Heart left ventricle (tissue), 16 donors: ENCODE results near the gene RNF7. TPM values are rescaled to one million over a fixed set of nuclear protein-coding genes. Genes with fewer than 3 reads are reported as not detected.

Source experiments
- ATAC-seq, 4 donors: fragments of 200-7000 bp; cut with Tn5 transposase; one replicate each; pipeline ENCODE4 v1.9.1; 2020 to 2022; ENCODE audit warnings: moderate library complexity in 4 of 4, mild to moderate bottlenecking in 3 of 4, moderate number of reproducible peaks in 1 of 4
- DNase-seq, 5 donors: peaks; one replicate each; pipeline ENCODE4 v3.0.0-alpha.2; 2020
- H3K27ac ChIP-seq, 12 donors: fragments of 200-600 bp; sonication (generic) in 4 of 12; one replicate each; pipeline versions ENCODE4 v1.5.0 to v1.8.0; 2016 to 2022; ENCODE audit warnings: mild to moderate bottlenecking in 2 of 12
- H3K27me3 ChIP-seq, 9 donors: fragments of 200-600 bp; sonication (generic) in 2 of 9; one replicate each; pipeline versions ENCODE4 v1.5.1 to v1.8.0; 2016 to 2022; ENCODE audit warnings: mild to moderate bottlenecking in 3 of 9
- H3K36me3 ChIP-seq, 9 donors: fragments of 200-600 bp; sonication (generic) in 2 of 9; one replicate each; pipeline versions ENCODE4 v1.5.0 to v1.8.0; 2018 to 2022; ENCODE audit warnings: mild to moderate bottlenecking in 2 of 9
- H3K4me1 ChIP-seq, 12 donors: fragments of 200-600 bp; sonication (generic) in 4 of 12; one replicate each; pipeline versions ENCODE4 v1.5.0 to v1.8.0; 2016 to 2022; ENCODE audit warnings: mild to moderate bottlenecking in 3 of 12
- H3K4me3 ChIP-seq, 12 donors: fragments of 200-600 bp; sonication (generic) in 4 of 12; one replicate each; pipeline versions ENCODE4 v1.5.0 to v1.8.0; 2017 to 2022; ENCODE audit warnings: mild to moderate bottlenecking in 9 of 12, moderate library complexity in 4 of 12
- H3K9me3 ChIP-seq, 12 donors: fragments of 200-600 bp; sonication (generic) in 4 of 12; one replicate each; pipeline versions ENCODE4 v1.5.0 to v1.8.0; 2016 to 2022; ENCODE audit warnings: mild to moderate bottlenecking in 1 of 12
- CTCF ChIP-seq, 12 donors: fragments of 200-600 bp; sonication (generic) in 4 of 12; IDR thresholded peaks; one replicate each; pipeline versions ENCODE4 v1.5.0 to v1.8.0; 2018 to 2022; ENCODE audit warnings: antibody characterized with exemption in 12 of 12, mild to moderate bottlenecking in 5 of 12
- POLR2A ChIP-seq, 2 donors: fragments of 450-650 bp; IDR thresholded peaks; one replicate each; pipeline ENCODE4 v1.6.1; 2017; ENCODE audit warnings: antibody characterized with exemption in 2 of 2, mild to moderate bottlenecking in 2 of 2, moderate library complexity in 2 of 2
- WGBS, 4 donors: extraction: QIAGEN DNeasy Blood & Tissue Kit in 2 of 4; methylation state at CpG; one replicate each; pipeline versions ENCODE4 v1.1.5 to v1.1.7; 2013 to 2018; 5-methylcytosine and 5-hydroxymethylcytosine counted together
- intact Hi-C, 10 donors: fragments of 100-400 bp; cut with DNase I; formaldehyde crosslinking; loops; one replicate each; pipeline versions ENCODE4 v1.11.1 to v1.14.2; 2022
- polyA plus RNA-seq, 2 donors: library from polyadenylated mRNA; stranded (reverse); fragments of 200-250 nt; gene quantifications; one replicate each; pipeline ENCODE4 v1.2.3, GENCODE V29; 2013
- total RNA-seq, 9 donors: library from RNA; depleted of rRNA in 2 of 9; stranded (reverse); fragments of >200 nt in 2 of 9; fragmentation: NEBNext Ultra II Directional in 3 of 9; extraction: Animal tissue kit (Norgen Biotek cat#: 25700) in 3 of 9; gene quantifications; one replicate each; pipeline versions ENCODE4 v1.1.0 to v1.2.4, GENCODE V29; 2016 to 2023
- donor health status: ischemic (EF 13 %, LVEDD 7.1; RV severe dilation, severe dysfunction).
- donor health status: healthy with polysubstance abuse.
- donor health status: DM: no; HTN: yes; CAD: no.
- donor health status: DM: no; HTN: no; CAD: no.
- donor health status: ischemic (EF 25% LVEDD 6.9; RV normal size, moderate dysfunction).
- donor health status: ischemic (EF 25% LVEDD 5.7; RV mildly dilated, moderate dysfunction).
- donor health status: healthy.
- donor health status: DM: yes; HTN: yes; CAD: no.
- donor health status: ischemic (EF 35%, LVEDD 5.7; RV mildly dilated, moderate dysfunction).
- donor health status: nonischemic (EF 11% LVEDD 7.7; RV severe dilation, severe dysfunction).
- donor health status: DM: yes; HTN: yes; CAD: no.
- donor health status: PGD.
- donor health status: ischemic (EF 29% LVEDD 5.4; RV normal size, mild dysfunction).
- donor health status: nonischemic (EF 23%, LVEDD 6.1; RV moderate dilation, normal function).

Gene RNF7
- total and polyA plus RNA-seq, 11 donors = 73.0 to 197 (median 84.4) TPM

DNA sequence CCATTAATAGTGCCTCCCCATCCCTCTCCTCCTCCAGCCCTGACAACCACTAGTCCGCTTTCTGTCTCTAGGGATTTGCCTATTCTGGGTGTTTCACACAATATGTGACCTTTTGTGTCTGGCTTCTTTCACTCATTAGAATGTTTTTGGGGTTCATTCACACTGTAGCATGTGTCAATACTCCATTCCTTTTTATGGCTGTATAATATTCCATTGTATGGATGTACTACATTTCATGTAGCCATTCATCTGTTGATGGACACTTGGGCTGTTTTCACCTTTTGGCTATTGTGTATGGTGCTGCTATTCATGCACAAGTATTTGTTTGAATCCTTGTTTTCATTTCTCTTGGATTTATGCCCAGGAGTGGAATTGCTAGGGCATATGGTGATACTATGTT lies 41.6 kb downstream of the RNF7 start:
- no peaks in the 10 kb centered on the region for H3K36me3 ChIP-seq
- H3K4me3 ChIP-seq = no peak overlapping the region
- DNase-seq (no peak), ATAC-seq (no peak)
- TF ChIP-seq POLR2A (IDR thresholded peaks at IDR 0.05) (no peak), CTCF (IDR thresholded peaks at IDR 0.05) (no peak)
- H3K4me1 ChIP-seq = no peaks in the 10 kb centered on the region
- WGBS, 4 donors = 91 to 98% (median 95%) methylated on average over 1 of the region's 1 CpG
- H3K27me3 ChIP-seq = no peaks in the 10 kb centered on the region
- no peak overlapping the region for H3K27ac ChIP-seq
- H3K9me3 ChIP-seq = no peaks in the 10 kb centered on the region
- intact Hi-C loops = loop anchor here in 1 of 10 donors (10.0 kb wide), 1 partner anchor 135 kb away; no protein-coding TSS in a partner anchor

GRCh38 chr3:141782386-141782932 lies 44.4 kb downstream of the RNF7 start:
- DNase-seq (no peak), ATAC-seq (no peak)
- intact Hi-C loops = loop anchor here in 1 of 10 donors (10.0 kb wide), 1 partner anchor 132 kb away; no protein-coding TSS in a partner anchor

GRCh38 chr3:141783632-141784031 lies 45.5 kb downstream of the RNF7 start:
- 80 to 85% (median 83%) methylated on average over 6 of the region's 6 CpGs for WGBS, 4 donors
- no peak for DNase-seq
- no peaks in the 10 kb centered on the region for H3K36me3 ChIP-seq
- H3K27ac ChIP-seq = no peak overlapping the region
- ATAC-seq = no peak
- no peak overlapping the region for H3K4me3 ChIP-seq
- no peaks in the 10 kb centered on the region for H3K4me1 ChIP-seq
- H3K9me3 ChIP-seq = no peaks in the 10 kb centered on the region
- intact Hi-C loops = loop anchor here in 1 of 10 donors (10.0 kb wide), 1 partner anchor 131 kb away; no protein-coding TSS in a partner anchor
- no peaks in the 10 kb centered on the region for H3K27me3 ChIP-seq
- TF ChIP-seq POLR2A (IDR thresholded peaks at IDR 0.05) (no peak), CTCF (IDR thresholded peaks at IDR 0.05) (no peak)

More at GRCh38 chr3:141782386-141782932, 44.4 kb downstream of the RNF7 start:
- Histone ChIP-seq H3K9me3 (no peaks in the 10 kb centered on the region), H3K4me1 (no peaks in the 10 kb centered on the region), H3K4me3 (no peak overlapping the region), H3K27me3 (no peaks in the 10 kb centered on the region), H3K36me3 (no peaks in the 10 kb centered on the region), H3K27ac (no peak overlapping the region)
- no peak for TF ChIP-seq POLR2A (IDR thresholded peaks at IDR 0.05)
- TF ChIP-seq CTCF (IDR thresholded peaks at IDR 0.05) = peak in 5 of 12 donors; percentile 18 to 45 (median 30)
- 38 to 67% (median 58%) methylated on average over 4 of the region's 4 CpGs for WGBS, 4 donors

GRCh38 chr3:141784096-141784495 lies 46.0 kb downstream of the RNF7 start:
- Histone ChIP-seq H3K27me3 (no peaks in the 10 kb centered on the region), H3K27ac (no peak overlapping the region), H3K4me3 (no peak overlapping the region), H3K36me3 (no peaks in the 10 kb centered on the region), H3K9me3 (no peaks in the 10 kb centered on the region), H3K4me1 (no peaks in the 10 kb centered on the region)
- TF ChIP-seq POLR2A (IDR thresholded peaks at IDR 0.05) (no peak), CTCF (IDR thresholded peaks at IDR 0.05) (no peak)
- DNase-seq (no peak), ATAC-seq (no peak)
- intact Hi-C loops = loop anchor here in 1 of 10 donors (10.0 kb wide), 1 partner anchor 131 kb away; no protein-coding TSS in a partner anchor
- 91 to 94% (median 92%) methylated on average over 8 of the region's 8 CpGs for WGBS, 4 donors
